RWPE1 (cell line): ENCODE results near the gene PUS1.

Experiments
- CTCF ChIA-PET: fragments of 350-600 bp; sonication (Branson Sonifier 250); formaldehyde crosslinking; extraction: SDS; loops from one replicate; lab custom pipeline; 2021; lab: Yijun Ruan, JAX
- POLR2A ChIA-PET: fragments of 400-600 bp; formaldehyde crosslinking; extraction: SDS; loops from one replicate; lab custom pipeline; 2020; ENCODE audit warnings: antibody characterized with exemption; ENCODE audit not compliant: low non-redundant PET; lab: Yijun Ruan, JAX
- DNase-seq: peaks from one replicate; pipeline ENCODE4 v3.0.0; 2012; ENCODE audit warnings: low spot score
- H3K27ac ChIP-seq: fragments of 450-650 bp; 2 replicates; pipeline ENCODE4 v1.5.1; 2017
- TF ChIP-seq, protein P1 (sequence below): fragments of 450-650 bp; conservative IDR thresholded peaks from 2 replicates; pipeline ENCODE4 v1.5.1; 2017; ENCODE audit warnings: low read depth, mild to moderate bottlenecking

PUS1 gene

DNA sequence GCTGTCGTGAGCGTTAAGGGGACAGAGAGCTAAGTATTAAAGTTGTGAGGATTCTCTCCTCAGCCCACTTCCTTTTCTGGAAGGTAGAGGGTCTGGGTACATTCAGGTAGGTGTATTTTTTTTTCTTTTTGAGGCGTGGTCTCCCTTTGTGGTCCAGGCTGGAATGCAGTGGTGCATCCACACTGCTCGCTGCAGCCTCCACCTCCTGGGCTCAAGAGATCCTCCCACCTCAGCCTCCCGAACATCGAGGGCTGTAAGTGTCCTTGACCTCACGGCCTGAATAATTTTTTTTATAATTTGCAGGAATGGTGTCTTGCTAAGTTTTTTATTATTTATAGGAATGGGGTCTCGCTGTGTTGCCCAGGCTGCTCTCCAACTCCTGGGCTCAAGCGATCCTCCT is 1.4 kb downstream of the PUS1 start:
- POLR2A ChIA-PET, result no interaction called here

DNA sequence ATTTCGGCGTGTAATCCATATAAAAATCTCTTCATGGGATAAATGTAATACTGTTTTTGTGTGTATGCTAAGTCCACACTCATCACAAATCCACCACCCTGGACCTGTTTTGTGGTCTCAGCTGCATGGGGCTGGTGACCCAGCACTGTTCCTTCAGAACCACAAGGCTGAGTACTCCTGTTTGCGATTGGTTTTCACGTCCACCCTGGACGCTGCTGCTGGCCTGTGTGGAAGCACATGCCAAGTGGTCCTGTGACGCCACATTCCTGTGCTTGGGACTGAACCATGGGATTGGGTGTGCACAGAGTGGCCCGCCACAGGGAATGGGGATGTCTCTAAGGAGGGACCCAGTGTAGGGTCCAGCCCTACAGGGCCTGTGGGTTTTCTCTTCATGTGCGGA is 4.3 kb downstream of the PUS1 start:
- H3K27ac ChIP-seq, result no peak overlapping the region
- ChIA-PET POLR2A (no interaction called here), CTCF (no interaction called here)
- no peak for DNase-seq
- TF ChIP-seq, protein P1, sequence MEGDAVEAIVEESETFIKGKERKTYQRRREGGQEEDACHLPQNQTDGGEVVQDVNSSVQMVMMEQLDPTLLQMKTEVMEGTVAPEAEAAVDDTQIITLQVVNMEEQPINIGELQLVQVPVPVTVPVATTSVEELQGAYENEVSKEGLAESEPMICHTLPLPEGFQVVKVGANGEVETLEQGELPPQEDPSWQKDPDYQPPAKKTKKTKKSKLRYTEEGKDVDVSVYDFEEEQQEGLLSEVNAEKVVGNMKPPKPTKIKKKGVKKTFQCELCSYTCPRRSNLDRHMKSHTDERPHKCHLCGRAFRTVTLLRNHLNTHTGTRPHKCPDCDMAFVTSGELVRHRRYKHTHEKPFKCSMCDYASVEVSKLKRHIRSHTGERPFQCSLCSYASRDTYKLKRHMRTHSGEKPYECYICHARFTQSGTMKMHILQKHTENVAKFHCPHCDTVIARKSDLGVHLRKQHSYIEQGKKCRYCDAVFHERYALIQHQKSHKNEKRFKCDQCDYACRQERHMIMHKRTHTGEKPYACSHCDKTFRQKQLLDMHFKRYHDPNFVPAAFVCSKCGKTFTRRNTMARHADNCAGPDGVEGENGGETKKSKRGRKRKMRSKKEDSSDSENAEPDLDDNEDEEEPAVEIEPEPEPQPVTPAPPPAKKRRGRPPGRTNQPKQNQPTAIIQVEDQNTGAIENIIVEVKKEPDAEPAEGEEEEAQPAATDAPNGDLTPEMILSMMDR, result no peak

More for the DNA sequence above, 1.4 kb downstream of the PUS1 start:
- no peak for DNase-seq
- TF ChIP-seq, protein P1, result no peak
- peak overlapping the region; percentile 79 for H3K27ac ChIP-seq
- CTCF ChIA-PET, result no interaction called here

DNA sequence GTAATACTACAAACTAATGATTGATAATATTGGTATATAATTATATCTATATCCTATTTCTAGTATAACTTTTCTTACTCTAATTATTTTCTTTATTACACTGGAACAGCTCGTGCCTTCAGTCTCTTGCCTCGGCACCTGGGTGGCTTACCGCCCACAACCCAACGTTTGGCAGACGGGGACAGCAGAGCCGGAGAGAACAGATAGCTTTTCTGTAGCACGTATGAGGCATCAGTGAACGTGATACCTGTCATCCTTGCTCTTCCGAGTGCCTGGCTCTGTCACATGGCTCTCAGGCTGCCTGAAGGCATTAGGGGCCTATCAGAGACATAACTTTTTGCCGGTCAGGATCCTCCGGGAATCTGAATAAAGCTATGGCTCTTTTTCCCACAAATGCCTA is 5.5 kb downstream of the PUS1 start:
- DNase-seq, result no peak
- TF ChIP-seq, protein P1, result no peak
- H3K27ac ChIP-seq, result no peak overlapping the region
- CTCF ChIA-PET, result interaction anchor here (0.6 kb wide), 1 partner anchor 23 kb away, joined by 3 read pairs; no protein-coding TSS in a partner anchor
- POLR2A ChIA-PET, result no interaction called here

DNA sequence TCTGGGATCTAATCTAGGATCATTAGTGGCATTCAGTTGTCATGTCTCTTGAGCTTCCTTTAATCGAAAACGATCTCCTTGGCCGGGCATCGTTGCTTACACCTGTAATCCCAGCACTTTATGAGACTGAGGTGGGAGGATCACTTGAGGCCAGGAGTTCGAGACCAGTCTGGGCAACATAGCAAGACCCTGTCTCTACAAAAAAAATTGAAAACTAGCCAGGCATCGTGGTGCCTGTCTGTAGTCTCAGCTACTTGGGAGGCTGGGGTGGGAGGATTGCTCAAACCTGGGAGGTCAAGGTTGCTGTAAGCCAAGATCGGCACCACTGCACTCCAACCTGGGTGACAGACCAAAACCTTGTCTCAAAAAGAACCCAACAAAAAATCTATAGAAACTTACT is 9.0 kb downstream of the PUS1 start:
- TF ChIP-seq, protein P1, result no peak
- POLR2A ChIA-PET, result no interaction called here
- CTCF ChIA-PET, result no interaction called here
- H3K27ac ChIP-seq, result no peak overlapping the region
- no peak for DNase-seq

- no peak for DNase-seq
- H3K27ac ChIP-seq, result no peak overlapping the region
- POLR2A ChIA-PET, result no interaction called here
- TF ChIP-seq, protein P1, result no peak
- CTCF ChIA-PET, result no interaction called here
Measured at GRCh38 chr12:131939007-131939406, 9.9 kb downstream of the PUS1 start.

DNA sequence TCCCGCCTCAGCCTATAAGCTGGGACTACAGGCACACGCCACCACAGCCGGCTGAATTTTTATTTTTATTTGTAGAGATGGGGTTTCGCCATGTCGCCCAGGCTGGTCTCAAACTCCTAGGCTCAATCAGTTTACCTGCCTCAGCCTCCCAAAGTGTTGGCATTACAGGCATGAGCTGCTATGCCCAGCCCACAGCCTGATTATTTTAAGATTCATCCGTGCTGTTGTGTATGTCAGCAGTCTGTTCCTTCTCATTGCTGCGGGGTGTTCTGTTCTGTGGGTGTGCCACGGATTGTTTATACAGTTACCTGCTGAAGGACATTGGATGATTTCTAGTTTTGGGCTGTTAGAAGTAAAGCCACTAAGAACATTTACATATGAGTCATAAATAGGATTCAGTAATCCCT is 11.1 kb downstream of the PUS1 start:
- ChIA-PET POLR2A (no interaction called here), CTCF (no interaction called here)
- no peak for DNase-seq
- TF ChIP-seq, protein P1, result no peak
- peak overlapping the region; percentile 32; the same call in 1 of the 2 replicates for H3K27ac ChIP-seq
